Medulla oblongata (tissue), 1 donor: ENCODE results near the gene STAM2.

Experiments
- DNase-seq: peaks from one replicate; pipeline ENCODE4 v3.0.0-alpha.2; 2015; ENCODE audit errors: extremely low spot score

The STAM2 gene

DNA sequence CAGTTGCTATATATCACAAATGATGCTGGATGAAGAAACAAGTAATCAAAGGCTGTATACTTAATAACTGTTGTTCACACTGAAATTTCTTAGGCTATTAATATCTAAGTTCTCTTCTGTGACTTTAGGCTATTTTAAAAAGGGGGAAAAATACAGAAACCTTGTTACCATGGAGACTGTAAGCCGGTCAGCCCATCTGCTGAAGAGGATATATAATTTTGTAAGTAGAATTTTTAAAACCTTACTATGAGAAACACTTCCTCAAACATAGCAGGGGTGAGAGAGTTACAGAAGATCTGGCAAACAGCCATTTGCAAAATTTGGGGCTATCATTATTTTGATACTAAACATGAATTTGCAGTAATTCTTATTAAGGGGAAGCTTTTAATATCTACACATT is 104.5 kb downstream of the STAM2 start:
- no peak for DNase-seq

DNA sequence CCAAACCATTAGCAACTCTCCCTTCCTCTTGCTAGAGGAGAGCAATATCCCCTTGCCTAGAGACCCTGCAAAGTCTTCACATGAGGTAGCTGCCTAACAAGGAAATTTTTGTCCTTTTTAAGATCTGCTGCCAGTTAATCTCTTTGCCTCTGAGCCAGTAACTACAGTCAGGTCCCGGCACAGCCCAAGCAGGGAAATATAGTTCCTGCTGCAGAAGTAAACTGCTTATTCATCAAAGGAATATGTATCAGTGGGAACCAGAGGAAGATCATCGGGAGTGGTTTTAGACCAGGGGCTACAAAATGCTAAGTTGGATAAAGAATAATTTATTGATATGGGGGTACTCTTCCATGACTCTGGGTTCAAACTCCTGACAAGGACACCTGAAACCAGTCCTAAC is 107.3 kb downstream of the STAM2 start:
- no peak for DNase-seq

DNA sequence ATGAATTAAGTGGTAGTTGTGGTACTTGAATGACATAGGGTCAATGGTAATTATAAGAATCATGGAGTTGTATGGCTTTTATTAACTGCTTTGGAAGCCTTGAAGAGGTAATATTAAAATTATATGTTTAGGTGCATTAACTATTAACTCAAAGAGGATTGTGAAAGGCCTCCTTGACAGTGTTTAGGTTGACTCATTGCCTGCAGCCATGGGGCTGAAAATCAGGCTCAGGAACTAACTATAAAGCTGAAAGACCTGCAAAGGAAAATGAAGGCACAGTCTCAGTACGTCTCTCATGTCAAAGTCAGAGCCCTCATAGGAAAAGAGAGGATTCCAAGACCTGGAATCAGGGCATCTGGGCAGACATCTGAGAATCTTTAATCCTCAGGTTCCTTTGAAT is 107.7 kb downstream of the STAM2 start:
- DNase-seq = no peak
